A549 (cell line): ENCODE data around the gene PLXDC1. TPM values are rescaled to one million over a fixed set of nuclear protein-coding genes. Genes with fewer than 3 reads are reported as not detected.

ENCODE experiments used
- ATAC-seq, 2 experiments: fragments of 200-7000 bp in 1 of 2; fragments of >200 bp in 1 of 2; cut with Nextera tagmentation in 1 of 2; cut with Tn5 transposase in 1 of 2; 3 replicates each; pipeline versions ENCODE4 v1.8.0 to v1.9.1; 2018 to 2020; ENCODE audit warnings: mild to moderate bottlenecking in 1 of 2, moderate library complexity in 1 of 2
- CTCF ChIA-PET: fragments of 300-600 bp; sonication (Branson Sonifier 250); formaldehyde crosslinking; extraction: SDS; loops from one replicate; lab custom pipeline; 2021; ENCODE audit warnings: antibody characterized with exemption, inconsistent platforms; lab: Yijun Ruan, JAX
- POLR2A ChIA-PET: fragments of 350-600 bp; formaldehyde crosslinking; extraction: SDS; loops from one replicate; lab custom pipeline; 2021; ENCODE audit warnings: antibody characterized with exemption, inconsistent platforms; lab: Yijun Ruan, JAX
- DNase-seq, 2 experiments: peaks; one replicate each; pipeline versions ENCODE4 v3.0.0 to v3.0.0-alpha.2; 2011 to 2016; ENCODE audit warnings: low read depth in 1 of 2, low spot score in 1 of 2
- FAIRE-seq: peaks from 2 replicates; lab custom pipeline; 2011; peaks lifted over from hg19 to GRCh38; lab: Jason Lieb, UNC
- H3K27ac ChIP-seq, 2 experiments: fragments of >200 bp; sonication (Bioruptor Twin); formaldehyde crosslinking; 3 replicates each; pipeline ENCODE4 v1.5.1; 2016 to 2017
- H3K4me1 ChIP-seq: fragments of >200 bp; sonication (Bioruptor Twin); formaldehyde crosslinking; 3 replicates; pipeline ENCODE4 v1.6.1; 2016
- H3K4me2 ChIP-seq: fragments of >200 bp; sonication (Bioruptor Twin); formaldehyde crosslinking; 3 replicates; pipeline ENCODE4 v1.6.1; 2016
- H3K4me3 ChIP-seq: fragments of >200 bp; sonication (Bioruptor Twin); formaldehyde crosslinking; 3 replicates; pipeline ENCODE4 v1.5.1; 2016
- H3K9me3 ChIP-seq: fragments of >200 bp; sonication (Bioruptor Twin); formaldehyde crosslinking; 3 replicates; pipeline ENCODE4 v1.6.1; 2016
- BCL3 ChIP-seq: fragments of >200 bp; sonication (Bioruptor Twin); formaldehyde crosslinking; IDR thresholded peaks from 3 replicates; pipeline ENCODE4 v1.6.1; 2016
- BHLHE40 ChIP-seq: IDR thresholded peaks from 2 replicates; pipeline ENCODE4 v1.6.1; 2012; ENCODE audit warnings: low read depth, low read length, inconsistent platforms
- CEBPB ChIP-seq, 2 experiments: fragments of >200 bp in 1 of 2; sonication (Bioruptor Twin) in 1 of 2; formaldehyde crosslinking in 1 of 2; IDR thresholded peaks; 2 replicates each; pipeline ENCODE4 v1.6.1; 2012 to 2016
- CHD2 ChIP-seq: fragments of 150-350 bp; IDR thresholded peaks from 2 replicates; pipeline ENCODE4 v1.6.1; 2014; ENCODE audit warnings: low read length; ENCODE audit not compliant: partially characterized antibody
- CHD4 ChIP-seq: fragments of 200-600 bp; sonication (generic); IDR thresholded peaks from 2 replicates; pipeline ENCODE4 v1.6.1; 2016; ENCODE audit warnings: antibody characterized with exemption, mild to moderate bottlenecking, borderline replicate concordance
- CTCF ChIP-seq: fragments of >200 bp; sonication (Bioruptor Twin); formaldehyde crosslinking; IDR thresholded peaks from 3 replicates; pipeline ENCODE4 v1.5.1; 2016
- EHF ChIP-seq: fragments of 250-450 bp; sonication (Bioruptor Pico); IDR thresholded peaks from 2 replicates; pipeline ENCODE4 v1.5.0; 2020; ENCODE audit warnings: mild to moderate bottlenecking
- EHMT2 ChIP-seq: fragments of 200-600 bp; sonication (generic); IDR thresholded peaks from 2 replicates; pipeline ENCODE4 v1.6.1; 2016; ENCODE audit warnings: antibody characterized with exemption, low read depth, mild to moderate bottlenecking, moderate library complexity
- ELK1 ChIP-seq: fragments of 150-350 bp; IDR thresholded peaks from 2 replicates; pipeline ENCODE4 v1.6.1; 2014; ENCODE audit warnings: low read depth, mild to moderate bottlenecking, low read length
- FOSL2 ChIP-seq, 2 experiments: fragments of 450-650 bp in 1 of 2; fragments of >200 bp in 1 of 2; sonication (Bioruptor Twin) in 1 of 2; formaldehyde crosslinking; IDR thresholded peaks; 2 replicates each; pipeline versions ENCODE4 v1.5.0 to v1.6.1; 2016 to 2020; ENCODE audit warnings: mild to moderate bottlenecking in 1 of 2, moderate library complexity in 1 of 2
- FOXS1 ChIP-seq: fragments of 250-450 bp; sonication (Bioruptor Pico); IDR thresholded peaks from 2 replicates; pipeline ENCODE4 v1.5.0; 2020; ENCODE audit warnings: mild to moderate bottlenecking, moderate library complexity
- GATA3 ChIP-seq: IDR thresholded peaks from 2 replicates; pipeline ENCODE4 v1.6.1; 2012; ENCODE audit warnings: borderline replicate concordance
- HOXB13 ChIP-seq: fragments of 250-450 bp; sonication (Bioruptor Pico); IDR thresholded peaks from 2 replicates; pipeline ENCODE4 v1.5.0; 2020; ENCODE audit warnings: low read depth, mild to moderate bottlenecking, moderate library complexity
- JUNB ChIP-seq: fragments of >200 bp; sonication (Bioruptor Twin); formaldehyde crosslinking; IDR thresholded peaks from 2 replicates; pipeline ENCODE4 v1.6.1; 2016
- KDM1A ChIP-seq: fragments of 200-600 bp; sonication (generic); IDR thresholded peaks from 2 replicates; pipeline ENCODE4 v1.6.1; 2016; ENCODE audit warnings: low read depth, mild to moderate bottlenecking
- KDM5A ChIP-seq: fragments of 200-600 bp; sonication (generic); IDR thresholded peaks from 2 replicates; pipeline ENCODE4 v1.6.1; 2016; ENCODE audit warnings: antibody characterized with exemption, mild to moderate bottlenecking
- MAX ChIP-seq: IDR thresholded peaks from 2 replicates; pipeline ENCODE4 v1.6.1; 2012
- MAZ ChIP-seq: fragments of 150-350 bp; IDR thresholded peaks from 2 replicates; pipeline ENCODE4 v1.6.1; 2014; ENCODE audit warnings: antibody characterized with exemption, low read depth, low read length, borderline replicate concordance
- MYC ChIP-seq: IDR thresholded peaks from 2 replicates; pipeline ENCODE4 v1.6.1; 2012; ENCODE audit warnings: mild to moderate bottlenecking, inconsistent platforms, low read length, improper control_type of control experiment, borderline replicate concordance
- NR3C1 ChIP-seq: fragments of >200 bp; sonication (Bioruptor Twin); formaldehyde crosslinking; IDR thresholded peaks from 3 replicates; pipeline ENCODE4 v1.6.1; 2017
- PBX3 ChIP-seq: IDR thresholded peaks from 2 replicates; pipeline ENCODE4 v1.6.1; 2012
- POLR2A ChIP-seq: IDR thresholded peaks from 2 replicates; pipeline ENCODE4 v1.6.1; 2012; ENCODE audit warnings: mild to moderate bottlenecking, low read length
- POLR2AphosphoS2 ChIP-seq: conservative IDR thresholded peaks from 2 replicates; pipeline ENCODE4 v1.6.1; 2012; ENCODE audit warnings: low read length, improper control_type of control experiment, inconsistent platforms
- RCOR1 ChIP-seq: fragments of 150-350 bp; IDR thresholded peaks from 2 replicates; pipeline ENCODE4 v1.6.1; 2014; ENCODE audit warnings: antibody characterized with exemption, low read length, low read depth
- SMC3 ChIP-seq: fragments of >200 bp; sonication (Bioruptor Twin); formaldehyde crosslinking; IDR thresholded peaks from 3 replicates; pipeline ENCODE4 v1.6.1; 2018; ENCODE audit warnings: inconsistent platforms
- TFCP2L1 ChIP-seq: fragments of 250-450 bp; sonication (Bioruptor Pico); IDR thresholded peaks from 2 replicates; pipeline ENCODE4 v1.5.0; 2021; ENCODE audit warnings: mild to moderate bottlenecking
- ZFP36 ChIP-seq: fragments of 450-650 bp; IDR thresholded peaks from 2 replicates; pipeline ENCODE4 v1.6.1; 2014; ENCODE audit warnings: borderline replicate concordance; ENCODE audit not compliant: partially characterized antibody
- ZNF302 ChIP-seq: fragments of 250-450 bp; sonication (Bioruptor Pico); IDR thresholded peaks from 2 replicates; pipeline ENCODE4 v1.9.0; 2021; ENCODE audit warnings: inconsistent platforms, mild to moderate bottlenecking, moderate library complexity
- WGBS: methylation state at CpG from one replicate; pipeline ENCODE4 v1.1.6; 2017; ENCODE audit errors: missing lambda C conversion rate; 5-methylcytosine and 5-hydroxymethylcytosine counted together
- polyA plus RNA-seq, 4 experiments: library from polyadenylated mRNA; depleted of rRNA in 3 of 4; stranded (reverse); fragments of >200 nt; fragmentation: RNase III in 1 of 4; extraction: RNeasy Plus Mini Kit Qiagen cat#74134 plus additional on column Dnase treatment in 1 of 4; gene quantifications; 2 replicates in 3 of 4; 3 replicates in 1 of 4; pipeline ENCODE4 v1.2.3, GENCODE V29; 2011 to 2017

The PLXDC1 gene
- polyA plus RNA-seq, 2 of the 4 experiments (the other 2 are of a cell fraction) = 0.31 to 0.36 TPM

- TF ChIP-seq PBX3 (no peak; the same call in 1 of the 2 replicates), TFCP2L1 (CRISPR knock-in tag) (peak; percentile 73; the same call in 1 of the 2 replicates), BHLHE40 (no peak), CHD2 (no peak), CTCF (no peak), CEBPB (IDR thresholded peaks at IDR 0.05) (no peak), FOSL2 (IDR thresholded peaks at IDR 0.05) (no peak), FOSL2 (CRISPR knock-in tag; IDR thresholded peaks at IDR 0.05) (no peak)
Measured at GRCh38 chr17:39200957-39201510, 49.6 kb upstream of the PLXDC1 start (continued).

GRCh38 chr17:39200070-39200879 lies 48.8 kb upstream of the PLXDC1 start, which contains the start of gene RPL19:
Gene RPL19, plus strand, starts transcription at chr17:39200283. Its CDS starts 62 bp downstream, at chr17:39200345.
- peak within 1 kb of the TSS; percentile 96 for H3K27ac ChIP-seq
- H3K4me3 ChIP-seq = peak within 1 kb of the TSS; percentile 96
- DNase-seq (peak in 1 of 2 experiments; percentile 84), FAIRE-seq (peak; percentile 76), ATAC-seq (peak; percentile 33 to 60; a peak in 4 of 6 replicates)
- 2% methylated on average over 41 of the region's 52 CpGs for WGBS
- H3K4me1 ChIP-seq = peaks cover 41% of the 10 kb centered on the region
- no peaks in the 10 kb centered on the region for H3K9me3 ChIP-seq
- H3K4me2 ChIP-seq = peak within 1 kb of the TSS; percentile 85
- ChIA-PET CTCF (interaction anchor here (0.6 to 31.5 kb wide), 7 partner anchors 9 to 351 kb away, joined by 3 to 1140 read pairs (median 4); no protein-coding TSS in a partner anchor), POLR2A (interaction anchor here (0.6 to 1.6 kb wide), 27 partner anchors 9 to 488 kb away, joined by 3 to 21 read pairs (median 4); partner anchors contain the start of genes ARL5C, CDK12, FBXL20 and LASP1)
- TF ChIP-seq KDM1A (no peak), ELK1 (no peak), GATA3 (peak; percentile 81), POLR2A (peak; percentile 93), EHF (CRISPR knock-in tag) (no peak), MYC (peak; percentile 98; the same call in 1 of the 2 replicates), ZFP36 (no peak), HOXB13 (CRISPR knock-in tag) (no peak), KDM5A (0 out of 2 replicates have a peak, but pooled peaks have one; percentile 8), SMC3 (no peak), MAZ (peak; percentile 11; the same call in 1 of the 2 replicates), PBX3 (no peak; the same call in 1 of the 2 replicates), POLR2AphosphoS2 (no peak), BCL3 (peak; percentile 78), CHD4 (no peak), NR3C1 (no peak), RCOR1 (no peak), FOXS1 (CRISPR knock-in tag) (no peak), ZNF302 (no peak), EHMT2 (no peak), JUNB (no peak), MAX (peak; percentile 95), CEBPB (IDR thresholded peaks at IDR 0.05) (no peak), CTCF (no peak)
